ENCODE measurements around the gene STK32B. TPM values are rescaled to one million over a fixed set of nuclear protein-coding genes. Genes with fewer than 3 reads are reported as not detected.

Gene STK32B
- total RNA-seq, 4 donors from 2014 or later: 0.46 to 0.68 (median 0.49) TPM; not detected in 1

DNA sequence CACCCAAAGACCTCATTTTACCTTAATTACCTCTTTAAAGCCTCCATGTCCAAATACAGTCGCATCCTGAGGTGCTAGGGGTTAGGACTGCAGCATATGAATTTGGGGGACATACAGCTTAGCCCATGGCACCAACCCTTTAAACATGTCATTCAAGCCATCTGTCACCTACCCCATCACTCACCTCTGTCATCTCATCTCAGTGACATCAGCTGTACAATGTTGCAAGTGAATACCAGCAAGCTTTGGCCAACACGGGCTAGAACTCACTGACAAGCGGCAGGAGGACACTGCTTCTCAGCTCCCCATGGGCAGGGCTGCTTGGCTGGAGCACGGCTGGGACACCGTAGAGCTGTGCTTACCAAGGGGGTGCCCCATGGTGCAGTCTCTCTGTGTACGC, 107.5 kb downstream of the STK32B start:
- Histone ChIP-seq H3K4me3 (no peak overlapping the region), H3K9me3 (no peaks in the 10 kb centered on the region), H3K27ac (no peak overlapping the region), H3K4me1 (no peaks in the 10 kb centered on the region), H3K27me3 (no peaks in the 10 kb centered on the region), H3K36me3 (no peaks in the 10 kb centered on the region)
- TF ChIP-seq, protein P1, sequence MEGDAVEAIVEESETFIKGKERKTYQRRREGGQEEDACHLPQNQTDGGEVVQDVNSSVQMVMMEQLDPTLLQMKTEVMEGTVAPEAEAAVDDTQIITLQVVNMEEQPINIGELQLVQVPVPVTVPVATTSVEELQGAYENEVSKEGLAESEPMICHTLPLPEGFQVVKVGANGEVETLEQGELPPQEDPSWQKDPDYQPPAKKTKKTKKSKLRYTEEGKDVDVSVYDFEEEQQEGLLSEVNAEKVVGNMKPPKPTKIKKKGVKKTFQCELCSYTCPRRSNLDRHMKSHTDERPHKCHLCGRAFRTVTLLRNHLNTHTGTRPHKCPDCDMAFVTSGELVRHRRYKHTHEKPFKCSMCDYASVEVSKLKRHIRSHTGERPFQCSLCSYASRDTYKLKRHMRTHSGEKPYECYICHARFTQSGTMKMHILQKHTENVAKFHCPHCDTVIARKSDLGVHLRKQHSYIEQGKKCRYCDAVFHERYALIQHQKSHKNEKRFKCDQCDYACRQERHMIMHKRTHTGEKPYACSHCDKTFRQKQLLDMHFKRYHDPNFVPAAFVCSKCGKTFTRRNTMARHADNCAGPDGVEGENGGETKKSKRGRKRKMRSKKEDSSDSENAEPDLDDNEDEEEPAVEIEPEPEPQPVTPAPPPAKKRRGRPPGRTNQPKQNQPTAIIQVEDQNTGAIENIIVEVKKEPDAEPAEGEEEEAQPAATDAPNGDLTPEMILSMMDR (IDR thresholded peaks at IDR 0.05 in 4 of 5, conservative IDR thresholded peaks at IDR 0.05 in 1 of 5): no peak
- TF ChIP-seq POLR2A (IDR thresholded peaks at IDR 0.05): no peak
- in situ Hi-C loops (cut with MboI; ENCODE audit: low sequenced_read_pairs in 4 of 4) (no loop called here), intact Hi-C loops (cut with DNase I; ENCODE audit: low total_unique reads) (no loop called here)
- no peak for ATAC-seq
- DNase-seq: no peak

DNA sequence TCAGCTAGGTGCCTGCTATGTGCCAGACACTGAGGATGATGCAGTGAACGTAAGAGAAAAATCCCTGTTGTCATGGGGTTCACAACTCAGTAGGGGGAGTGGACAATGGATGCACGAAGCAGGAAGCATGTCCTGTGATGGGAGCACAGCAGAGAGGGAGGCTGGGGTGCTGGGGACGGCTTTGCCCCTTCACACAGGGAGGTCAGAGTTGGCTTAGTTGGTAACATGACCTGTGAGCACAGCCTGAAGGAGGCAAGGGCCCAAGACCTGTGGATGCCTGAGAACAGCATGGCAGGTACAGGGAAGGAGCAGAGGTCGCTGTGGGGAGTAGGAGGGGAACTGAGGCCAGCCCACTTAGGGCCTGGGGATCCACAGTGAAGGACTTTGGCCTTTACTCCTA, 109.4 kb downstream of the STK32B start:
- in situ Hi-C loops (cut with MboI; ENCODE audit: low sequenced_read_pairs in 4 of 4): no loop called here
- DNase-seq: no peak
- ATAC-seq: no peak
- intact Hi-C loops (cut with DNase I; ENCODE audit: low total_unique reads): no loop called here
- no peak for TF ChIP-seq POLR2A (IDR thresholded peaks at IDR 0.05)
- TF ChIP-seq, protein P1 (IDR thresholded peaks at IDR 0.05 in 4 of 5, conservative IDR thresholded peaks at IDR 0.05 in 1 of 5): no peak
- H3K27ac ChIP-seq: no peak overlapping the region
- no peak overlapping the region for H3K4me3 ChIP-seq
- H3K27me3 ChIP-seq: no peaks in the 10 kb centered on the region
- no peaks in the 10 kb centered on the region for H3K36me3 ChIP-seq
- no peaks in the 10 kb centered on the region for H3K9me3 ChIP-seq
- H3K4me1 ChIP-seq: no peaks in the 10 kb centered on the region

DNA sequence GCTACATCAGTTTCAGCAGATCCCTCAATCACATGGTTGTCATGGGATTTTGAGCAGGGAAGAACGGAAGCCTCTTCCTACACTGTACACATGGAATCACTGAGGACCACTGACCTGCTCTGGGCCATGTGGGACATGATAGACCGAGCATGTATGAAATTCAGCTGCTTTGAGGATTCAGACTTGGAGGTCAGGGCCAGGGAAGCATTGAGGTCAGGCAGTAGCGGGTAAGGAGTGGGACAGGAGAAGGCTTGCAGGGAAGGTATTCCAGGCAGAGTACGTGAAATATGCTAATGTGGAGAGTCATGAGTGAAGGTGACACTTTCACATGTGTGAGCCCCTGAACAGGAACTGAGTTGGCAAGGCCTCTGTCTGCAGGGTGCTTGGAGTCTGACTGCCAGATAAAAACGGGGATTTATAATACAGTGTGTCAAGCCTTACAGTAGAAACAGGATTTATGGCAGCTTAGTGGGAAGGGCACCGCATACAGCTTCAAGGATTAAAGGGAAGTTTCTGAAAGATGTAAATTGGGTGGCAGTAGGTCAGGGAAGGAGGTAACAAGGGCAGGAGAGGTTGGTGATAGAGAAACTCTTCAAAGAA, 111.7 kb downstream of the STK32B start:
- Histone ChIP-seq H3K9me3 (no peaks in the 10 kb centered on the region), H3K27ac (no peak overlapping the region), H3K4me3 (no peak overlapping the region), H3K4me1 (no peaks in the 10 kb centered on the region), H3K27me3 (no peaks in the 10 kb centered on the region), H3K36me3 (no peaks in the 10 kb centered on the region)
- TF ChIP-seq POLR2A (IDR thresholded peaks at IDR 0.05): no peak
- TF ChIP-seq, protein P1 (IDR thresholded peaks at IDR 0.05 in 4 of 5, conservative IDR thresholded peaks at IDR 0.05 in 1 of 5): no peak
- DNase-seq (no peak), ATAC-seq (no peak)
- intact Hi-C loops (cut with DNase I; ENCODE audit: low total_unique reads) (no loop called here), in situ Hi-C loops (cut with MboI; ENCODE audit: low sequenced_read_pairs in 4 of 4) (no loop called here)

DNA sequence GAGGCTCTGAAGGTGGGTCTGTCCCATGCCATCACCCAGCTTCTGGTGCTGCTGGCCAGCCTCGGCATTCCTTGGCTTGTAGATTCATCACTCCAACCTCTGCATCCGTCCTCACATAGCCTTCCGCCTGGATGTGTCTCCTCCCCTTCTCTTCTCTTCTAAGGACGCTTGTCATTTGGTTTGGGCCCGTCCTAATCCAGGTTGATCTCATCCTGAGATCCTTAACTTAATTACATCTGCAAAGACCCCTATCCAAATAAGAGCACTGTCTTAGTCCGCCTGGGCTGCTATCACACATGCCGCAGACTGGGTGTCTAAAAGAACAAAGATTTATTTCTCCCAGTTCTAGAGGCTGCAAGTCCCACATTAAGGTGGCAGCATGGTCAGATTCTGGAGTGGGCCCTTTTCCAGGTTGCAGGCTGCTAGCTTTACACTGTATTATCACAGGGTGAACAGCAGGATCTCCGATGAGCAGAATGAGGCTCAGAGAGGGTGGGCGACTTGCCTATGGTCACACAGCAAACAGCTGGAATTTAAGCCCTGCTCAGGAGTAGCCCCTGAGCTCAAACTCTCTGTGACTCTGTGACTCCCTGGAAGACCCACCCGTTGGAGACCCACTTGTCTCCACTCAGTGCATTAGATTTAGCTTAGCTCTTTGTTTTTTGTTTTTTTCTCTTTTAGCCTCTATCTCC, 113.1 kb downstream of the STK32B start:
- no peak for ATAC-seq
- Histone ChIP-seq H3K4me1 (no peaks in the 10 kb centered on the region), H3K27me3 (no peaks in the 10 kb centered on the region), H3K27ac (no peak overlapping the region), H3K9me3 (no peaks in the 10 kb centered on the region), H3K4me3 (no peak overlapping the region), H3K36me3 (no peaks in the 10 kb centered on the region)
- TF ChIP-seq, protein P1 (IDR thresholded peaks at IDR 0.05 in 4 of 5, conservative IDR thresholded peaks at IDR 0.05 in 1 of 5): no peak
- no peak for TF ChIP-seq POLR2A (IDR thresholded peaks at IDR 0.05)
- in situ Hi-C loops (cut with MboI; ENCODE audit: low sequenced_read_pairs in 4 of 4) (no loop called here), intact Hi-C loops (cut with DNase I; ENCODE audit: low total_unique reads) (no loop called here)
- no peak for DNase-seq

Data from gastrocnemius medialis (tissue), 4 donors.